SK-N-MC (cell line): Measurements from ENCODE around the gene HOPX.
"Not testable (repeated sequence)": the region's sequence is repeated elsewhere in the genome, so short reads cannot be mapped to it uniquely, and the experiment has no call there.

Experiments used
- DNase-seq: peaks from one replicate; pipeline ENCODE4 v3.0.0-alpha.2; 2011; ENCODE audit warnings: low read depth, low spot score
- H3K27ac ChIP-seq: fragments of 200-600 bp; sonication (generic); 2 replicates; pipeline ENCODE4 v1.5.1; 2016; ENCODE audit warnings: mixed run types
- H3K36me3 ChIP-seq: fragments of 200-600 bp; sonication (generic); 2 replicates; pipeline ENCODE4 v1.6.1; 2017; ENCODE audit warnings: antibody characterized with exemption, low read length, mixed read lengths; ENCODE audit not compliant: insufficient read depth
- H3K4me3 ChIP-seq: fragments of 200-600 bp; sonication (generic); 2 replicates; pipeline ENCODE4 v1.5.1; 2016
- H3K9ac ChIP-seq: fragments of 200-600 bp; sonication (generic); 2 replicates; pipeline ENCODE4 v1.8.0; 2017; ENCODE audit warnings: mixed run types, mixed read lengths; ENCODE audit not compliant: insufficient read length
- H3K9me3 ChIP-seq: fragments of 200-600 bp; sonication (generic); 2 replicates; pipeline ENCODE4 v1.6.1; 2017; ENCODE audit warnings: low read depth, mild to moderate bottlenecking, antibody characterized with exemption, low read length, moderate library complexity, mixed read lengths
- EZH2 ChIP-seq: fragments of 200-600 bp; sonication (generic); IDR thresholded peaks from one replicate; pipeline ENCODE4 v1.6.1; 2017; ENCODE audit warnings: antibody characterized with exemption
- FOXP2 ChIP-seq: optimal IDR thresholded peaks from 2 replicates; pipeline ENCODE3; 2011; ENCODE audit warnings: mild to moderate bottlenecking, moderate library complexity; ENCODE audit not compliant: insufficient read depth; ENCODE audit errors: extremely low read length, control extremely low read depth
- POLR2AphosphoS5 ChIP-seq: IDR thresholded peaks from 2 replicates; pipeline ENCODE4 v1.6.1; 2012; ENCODE audit warnings: mild to moderate bottlenecking, low read depth, low read length, borderline replicate concordance

HOPX gene

GRCh38 chr4:56646341-56646740 lies 34.8 kb downstream of the HOPX start:
- TF ChIP-seq EZH2 (no peak), FOXP2 (no peak), POLR2AphosphoS5 (no peak)
- H3K4me3 ChIP-seq, result no peak overlapping the region
- DNase-seq, result no peak

GRCh38 chr4:56643596-56643995 lies 37.5 kb downstream of the HOPX start:
- TF ChIP-seq EZH2, result no peak
- no peak for TF ChIP-seq POLR2AphosphoS5
- no peak for TF ChIP-seq FOXP2
- Histone ChIP-seq H3K4me3 (no peak overlapping the region), H3K9me3 (no peaks in the 10 kb centered on the region), H3K9ac (no peak overlapping the region), H3K36me3 (no peaks in the 10 kb centered on the region), H3K27ac (no peak overlapping the region)
- DNase-seq, result no peak

More at GRCh38 chr4:56646341-56646740, 34.8 kb downstream of the HOPX start:
- no peaks in the 10 kb centered on the region for H3K9me3 ChIP-seq
- no peak overlapping the region for H3K9ac ChIP-seq
- no peak overlapping the region for H3K27ac ChIP-seq
- H3K36me3 ChIP-seq, result no peaks in the 10 kb centered on the region

- no peak for DNase-seq
- no peak overlapping the region for H3K27ac ChIP-seq
Measured at GRCh38 chr4:56641494-56642051, 39.5 kb downstream of the HOPX start.

GRCh38 chr4:56640621-56641493 lies 40.2 kb downstream of the HOPX start:
- no peaks in the 10 kb centered on the region for H3K36me3 ChIP-seq
- H3K9ac ChIP-seq, result no peak overlapping the region
- no peak overlapping the region for H3K4me3 ChIP-seq
- no peaks in the 10 kb centered on the region for H3K9me3 ChIP-seq
- H3K27ac ChIP-seq, result no peak overlapping the region
- TF ChIP-seq EZH2, result no peak
- no peak for TF ChIP-seq FOXP2
- no peak for TF ChIP-seq POLR2AphosphoS5
- no peak for DNase-seq

More at GRCh38 chr4:56641494-56642051, 39.5 kb downstream of the HOPX start:
- Histone ChIP-seq H3K9ac (no peak overlapping the region), H3K9me3 (no peaks in the 10 kb centered on the region), H3K36me3 (no peaks in the 10 kb centered on the region), H3K4me3 (no peak overlapping the region)
- TF ChIP-seq POLR2AphosphoS5, result no peak
- no peak for TF ChIP-seq EZH2
- TF ChIP-seq FOXP2, result no peak

- H3K9ac ChIP-seq, result no peak overlapping the region
- H3K27ac ChIP-seq, result no peak overlapping the region
- H3K9me3 ChIP-seq, result no peaks in the 10 kb centered on the region
- DNase-seq, result no peak
- H3K36me3 ChIP-seq, result no peaks in the 10 kb centered on the region
- H3K4me3 ChIP-seq, result no peak overlapping the region
- TF ChIP-seq FOXP2 (no peak), POLR2AphosphoS5 (no peak), EZH2 (no peak)
Measured at GRCh38 chr4:56637791-56638190, 43.3 kb downstream of the HOPX start.

GRCh38 chr4:56637154-56637553 lies 43.9 kb downstream of the HOPX start:
- Histone ChIP-seq H3K27ac (no peak overlapping the region), H3K4me3 (no peak overlapping the region), H3K9me3 (no peaks in the 10 kb centered on the region), H3K9ac (no peak overlapping the region), H3K36me3 (no peaks in the 10 kb centered on the region)
- DNase-seq, result no peak
- TF ChIP-seq EZH2, result no peak
- no peak for TF ChIP-seq POLR2AphosphoS5
- no peak for TF ChIP-seq FOXP2

- not testable (repeated sequence) for H3K27ac ChIP-seq
Measured at GRCh38 chr4:56634954-56635353, 46.1 kb downstream of the HOPX start.

GRCh38 chr4:56633486-56633885 lies 47.6 kb downstream of the HOPX start:
- Histone ChIP-seq H3K9ac (no peak overlapping the region), H3K9me3 (no peaks in the 10 kb centered on the region), H3K4me3 (no peak overlapping the region), H3K27ac (no peak overlapping the region), H3K36me3 (no peaks in the 10 kb centered on the region)
- TF ChIP-seq EZH2, result no peak
- no peak for TF ChIP-seq FOXP2
- TF ChIP-seq POLR2AphosphoS5, result no peak
- no peak for DNase-seq

More at GRCh38 chr4:56634954-56635353, 46.1 kb downstream of the HOPX start:
- not testable (repeated sequence) for H3K9ac ChIP-seq, H3K4me3 ChIP-seq, H3K9me3 ChIP-seq, DNase-seq, H3K36me3 ChIP-seq

GRCh38 chr4:56630876-56631666 lies 50.0 kb downstream of the HOPX start:
- Histone ChIP-seq H3K36me3 (no peaks in the 10 kb centered on the region), H3K4me3 (no peak overlapping the region), H3K9ac (no peak overlapping the region), H3K27ac (no peak overlapping the region), H3K9me3 (no peaks in the 10 kb centered on the region)
- no peak for TF ChIP-seq POLR2AphosphoS5
- no peak for TF ChIP-seq EZH2
- no peak for TF ChIP-seq FOXP2
- no peak for DNase-seq
